Measurements from ENCODE around the gene OVOL2.

OVOL2 gene

GRCh38 chr20:18011482-18011881, 46.2 kb downstream of the OVOL2 start:
- H3K36me3 ChIP-seq (ENCODE audit: insufficient read depth, low read length): no peaks in the 10 kb centered on the region
- no peak overlapping the region for H3K4me3 ChIP-seq (ENCODE audit: low read depth in 1 of 2, low read length in 2 of 2)
- peaks cover 6% of the 10 kb centered on the region for H3K4me1 ChIP-seq (ENCODE audit: insufficient read depth, low read length)
- H3K9ac ChIP-seq (ENCODE audit: low read length): no peak overlapping the region
- no peaks in the 10 kb centered on the region for H3K27me3 ChIP-seq (ENCODE audit: control insufficient read depth in 1 of 2, insufficient read depth in 2 of 2, low read length in 2 of 2)
- H3K27ac ChIP-seq (ENCODE audit: low read depth, low read length): no peak overlapping the region
- H3K9me3 ChIP-seq (ENCODE audit: low read length): no peaks in the 10 kb centered on the region

GRCh38 chr20:18009116-18009515, 48.6 kb downstream of the OVOL2 start:
- H3K4me1 ChIP-seq (ENCODE audit: insufficient read depth, low read length): peaks cover 6% of the 10 kb centered on the region
- H3K9ac ChIP-seq (ENCODE audit: low read length): no peak overlapping the region
- H3K36me3 ChIP-seq (ENCODE audit: insufficient read depth, low read length): no peaks in the 10 kb centered on the region
- H3K27ac ChIP-seq (ENCODE audit: low read depth, low read length): no peak overlapping the region
- no peaks in the 10 kb centered on the region for H3K27me3 ChIP-seq (ENCODE audit: control insufficient read depth in 1 of 2, insufficient read depth in 2 of 2, low read length in 2 of 2)
- no peaks in the 10 kb centered on the region for H3K9me3 ChIP-seq (ENCODE audit: low read length)
- H3K4me3 ChIP-seq (ENCODE audit: low read depth in 1 of 2, low read length in 2 of 2): no peak overlapping the region

DNA sequence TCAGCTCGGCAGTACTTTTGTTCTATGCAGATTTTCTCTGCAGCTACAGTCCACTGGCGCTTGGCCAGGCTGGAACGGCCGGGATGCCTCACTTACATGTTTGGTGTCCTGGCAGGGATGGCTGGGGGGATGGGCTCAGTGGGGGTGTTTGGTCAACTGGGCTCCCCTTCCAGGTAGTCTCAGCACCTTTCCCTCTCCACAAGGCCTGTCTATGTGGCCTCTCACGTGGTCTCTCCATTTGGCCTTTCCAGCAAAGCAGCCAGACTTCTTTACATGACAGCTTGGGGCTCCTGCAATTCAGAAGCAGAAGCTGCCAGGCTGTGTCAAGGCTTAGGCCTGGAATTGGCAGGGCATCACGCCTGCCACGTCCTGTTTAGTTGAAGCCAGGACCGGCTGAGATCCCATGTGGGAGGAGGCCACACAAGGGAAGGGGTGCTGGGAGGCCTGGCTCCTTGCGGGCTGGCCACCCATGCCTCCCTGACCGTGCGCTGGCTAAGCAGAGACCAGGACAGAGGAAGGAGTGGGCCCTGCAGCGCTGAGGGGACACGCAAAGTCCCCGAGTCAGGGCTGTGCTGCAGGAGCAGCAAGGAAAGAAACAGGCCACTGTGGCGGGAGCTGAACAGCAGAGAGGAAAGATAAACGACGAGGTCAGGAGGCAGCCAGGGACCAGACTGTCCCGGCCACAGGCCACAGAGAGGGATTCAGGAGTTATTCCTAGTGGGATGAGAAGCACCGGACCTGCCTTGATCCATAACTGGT, 50.0 kb downstream of the OVOL2 start:
- no peak overlapping the region for H3K27ac ChIP-seq (ENCODE audit: low read depth, low read length)
- no peak overlapping the region for H3K4me3 ChIP-seq (ENCODE audit: low read depth in 1 of 2, low read length in 2 of 2)
- peaks cover 6% of the 10 kb centered on the region for H3K4me1 ChIP-seq (ENCODE audit: insufficient read depth, low read length)
- no peaks in the 10 kb centered on the region for H3K9me3 ChIP-seq (ENCODE audit: low read length)
- no peaks in the 10 kb centered on the region for H3K36me3 ChIP-seq (ENCODE audit: insufficient read depth, low read length)
- no peak overlapping the region for H3K9ac ChIP-seq (ENCODE audit: low read length)
- H3K27me3 ChIP-seq (ENCODE audit: control insufficient read depth in 1 of 2, insufficient read depth in 2 of 2, low read length in 2 of 2): no peaks in the 10 kb centered on the region

- H3K9ac ChIP-seq (ENCODE audit: low read length): no peak overlapping the region
- H3K27me3 ChIP-seq (ENCODE audit: control insufficient read depth in 1 of 2, insufficient read depth in 2 of 2, low read length in 2 of 2): no peaks in the 10 kb centered on the region
- H3K9me3 ChIP-seq (ENCODE audit: low read length): no peaks in the 10 kb centered on the region
- H3K36me3 ChIP-seq (ENCODE audit: insufficient read depth, low read length): no peaks in the 10 kb centered on the region
- H3K27ac ChIP-seq (ENCODE audit: low read depth, low read length): no peak overlapping the region
- no peak overlapping the region for H3K4me3 ChIP-seq (ENCODE audit: low read depth in 1 of 2, low read length in 2 of 2)
- peaks cover 8% of the 10 kb centered on the region for H3K4me1 ChIP-seq (ENCODE audit: insufficient read depth, low read length)
These were observed 51.0 kb downstream of the OVOL2 start for GRCh38 chr20:18006684-18007083.

GRCh38 chr20:18005990-18006364, 51.7 kb downstream of the OVOL2 start:
- Histone ChIP-seq H3K9ac (ENCODE audit: low read length) (no peak overlapping the region), H3K27ac (ENCODE audit: low read depth, low read length) (no peak overlapping the region)

DNA sequence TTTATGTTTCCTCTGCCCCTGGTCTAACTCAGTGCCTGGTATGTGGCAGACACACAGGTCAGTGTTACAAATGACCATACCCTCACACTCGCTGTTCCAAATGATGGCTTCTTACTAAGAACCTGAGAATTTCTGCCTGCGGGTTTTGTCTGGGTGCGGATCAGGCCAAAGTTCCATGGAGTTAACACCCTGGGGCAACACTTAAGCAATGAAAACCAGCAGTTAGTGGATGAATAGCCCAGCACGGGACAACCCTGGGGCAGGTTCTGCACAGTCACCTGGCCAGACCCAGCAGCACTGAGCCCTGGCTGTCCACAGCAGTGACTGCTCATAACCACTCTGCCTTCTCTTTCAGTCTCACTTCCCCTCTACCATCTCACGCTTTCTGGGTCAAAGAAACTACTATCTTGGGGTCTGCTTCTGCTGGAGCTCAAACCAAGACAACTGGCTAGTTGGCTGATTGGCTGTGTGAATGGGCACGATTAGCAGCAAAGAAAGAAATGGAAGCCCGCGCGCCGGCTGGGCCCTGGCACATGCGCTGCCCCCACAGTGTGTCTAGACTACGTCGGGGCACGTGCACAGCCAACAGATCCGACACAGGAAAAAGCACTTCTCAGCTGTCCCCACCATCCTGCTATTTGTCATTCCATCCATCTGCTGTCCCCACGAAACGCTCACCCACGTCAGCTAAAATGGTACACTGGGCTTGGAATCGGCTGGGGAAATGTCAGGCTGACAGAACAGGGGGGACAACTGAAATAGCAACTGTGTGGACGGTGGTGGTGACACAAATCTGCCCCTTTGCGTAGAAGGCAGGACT, 52.3 kb downstream of the OVOL2 start:
- Histone ChIP-seq H3K9ac (ENCODE audit: low read length) (no peak overlapping the region), H3K9me3 (ENCODE audit: low read length) (no peaks in the 10 kb centered on the region), H3K4me1 (ENCODE audit: insufficient read depth, low read length) (peaks cover 18% of the 10 kb centered on the region), H3K27ac (ENCODE audit: low read depth, low read length) (no peak overlapping the region), H3K27me3 (ENCODE audit: control insufficient read depth in 1 of 2, insufficient read depth in 2 of 2, low read length in 2 of 2) (no peaks in the 10 kb centered on the region), H3K4me3 (ENCODE audit: low read depth in 1 of 2, low read length in 2 of 2) (no peak overlapping the region), H3K36me3 (ENCODE audit: insufficient read depth, low read length) (no peaks in the 10 kb centered on the region)

More at GRCh38 chr20:18005990-18006364, 51.7 kb downstream of the OVOL2 start:
- Histone ChIP-seq H3K9me3 (ENCODE audit: low read length) (no peaks in the 10 kb centered on the region), H3K27me3 (ENCODE audit: control insufficient read depth in 1 of 2, insufficient read depth in 2 of 2, low read length in 2 of 2) (no peaks in the 10 kb centered on the region), H3K4me1 (ENCODE audit: insufficient read depth, low read length) (peaks cover 15% of the 10 kb centered on the region), H3K4me3 (ENCODE audit: low read depth in 1 of 2, low read length in 2 of 2) (no peak overlapping the region), H3K36me3 (ENCODE audit: insufficient read depth, low read length) (no peaks in the 10 kb centered on the region)

DNA sequence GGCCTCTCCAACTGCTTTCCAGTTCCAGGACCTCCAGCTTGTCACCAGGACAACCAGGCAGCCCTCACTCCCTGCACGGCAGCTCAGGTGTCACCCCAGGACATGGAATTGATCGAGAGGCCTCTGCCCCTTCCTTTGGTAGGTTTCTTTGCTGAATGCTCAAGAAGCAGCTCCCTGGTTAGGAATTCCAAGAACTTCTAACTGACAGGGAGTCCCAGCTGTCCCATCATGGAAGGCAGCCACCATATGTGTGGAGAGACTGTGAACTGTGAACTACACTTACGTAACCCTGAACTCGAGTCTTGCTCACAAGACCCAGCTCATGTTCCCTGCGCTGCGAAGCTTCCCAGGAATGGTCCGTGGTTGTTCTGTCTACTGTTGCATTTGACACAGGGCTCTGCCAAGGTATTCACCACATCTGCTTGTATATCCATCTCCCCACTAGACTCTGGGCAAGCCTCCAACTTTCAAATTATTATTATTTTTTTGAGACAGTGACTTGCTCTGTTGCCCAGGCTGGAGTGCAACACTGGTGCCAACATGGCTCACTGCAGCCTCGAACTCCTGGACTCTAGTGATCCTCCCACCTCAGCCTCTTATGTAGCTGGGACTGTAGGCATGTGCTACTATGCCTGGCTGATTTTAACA, 53.2 kb downstream of the OVOL2 start:
- Histone ChIP-seq H3K27ac (ENCODE audit: low read depth, low read length) (no peak overlapping the region), H3K9ac (ENCODE audit: low read length) (no peak overlapping the region), H3K9me3 (ENCODE audit: low read length) (no peaks in the 10 kb centered on the region), H3K4me1 (ENCODE audit: insufficient read depth, low read length) (peaks cover 18% of the 10 kb centered on the region), H3K4me3 (ENCODE audit: low read depth in 1 of 2, low read length in 2 of 2) (no peak overlapping the region), H3K36me3 (ENCODE audit: insufficient read depth, low read length) (no peaks in the 10 kb centered on the region), H3K27me3 (ENCODE audit: control insufficient read depth in 1 of 2, insufficient read depth in 2 of 2, low read length in 2 of 2) (no peaks in the 10 kb centered on the region)

GRCh38 chr20:18003897-18004296, 53.8 kb downstream of the OVOL2 start:
- Histone ChIP-seq H3K27me3 (ENCODE audit: control insufficient read depth in 1 of 2, insufficient read depth in 2 of 2, low read length in 2 of 2) (no peaks in the 10 kb centered on the region), H3K4me1 (ENCODE audit: insufficient read depth, low read length) (peaks cover 18% of the 10 kb centered on the region), H3K4me3 (ENCODE audit: low read depth in 1 of 2, low read length in 2 of 2) (no peak overlapping the region), H3K36me3 (ENCODE audit: insufficient read depth, low read length) (no peaks in the 10 kb centered on the region), H3K27ac (ENCODE audit: low read depth, low read length) (no peak overlapping the region), H3K9me3 (ENCODE audit: low read length) (no peaks in the 10 kb centered on the region), H3K9ac (ENCODE audit: low read length) (no peak overlapping the region)

GRCh38 chr20:18001131-18001921, 56.4 kb downstream of the OVOL2 start:
- H3K9me3 ChIP-seq (ENCODE audit: low read length): no peaks in the 10 kb centered on the region
- H3K4me1 ChIP-seq (ENCODE audit: insufficient read depth, low read length): peaks cover 13% of the 10 kb centered on the region
- H3K27me3 ChIP-seq (ENCODE audit: control insufficient read depth in 1 of 2, insufficient read depth in 2 of 2, low read length in 2 of 2): no peaks in the 10 kb centered on the region
- H3K9ac ChIP-seq (ENCODE audit: low read length): no peak overlapping the region
- H3K36me3 ChIP-seq (ENCODE audit: insufficient read depth, low read length): no peaks in the 10 kb centered on the region
- no peak overlapping the region for H3K27ac ChIP-seq (ENCODE audit: low read depth, low read length)
- H3K4me3 ChIP-seq (ENCODE audit: low read depth in 1 of 2, low read length in 2 of 2): no peak overlapping the region

- Histone ChIP-seq H3K36me3 (ENCODE audit: insufficient read depth, low read length) (no peaks in the 10 kb centered on the region), H3K27ac (ENCODE audit: low read depth, low read length) (no peak overlapping the region), H3K9me3 (ENCODE audit: low read length) (no peaks in the 10 kb centered on the region), H3K9ac (ENCODE audit: low read length) (no peak overlapping the region), H3K27me3 (ENCODE audit: control insufficient read depth in 1 of 2, insufficient read depth in 2 of 2, low read length in 2 of 2) (no peaks in the 10 kb centered on the region), H3K4me3 (ENCODE audit: low read depth in 1 of 2, low read length in 2 of 2) (no peak overlapping the region), H3K4me1 (ENCODE audit: insufficient read depth, low read length) (peaks cover 13% of the 10 kb centered on the region)
These were observed 58.1 kb downstream of the OVOL2 start for GRCh38 chr20:17999566-17999965.

GRCh38 chr20:17998446-17998845, 59.3 kb downstream of the OVOL2 start:
- no peaks in the 10 kb centered on the region for H3K27me3 ChIP-seq (ENCODE audit: control insufficient read depth in 1 of 2, insufficient read depth in 2 of 2, low read length in 2 of 2)
- no peak overlapping the region for H3K27ac ChIP-seq (ENCODE audit: low read depth, low read length)
- H3K4me3 ChIP-seq (ENCODE audit: low read depth in 1 of 2, low read length in 2 of 2): no peak overlapping the region
- H3K9ac ChIP-seq (ENCODE audit: low read length): no peak overlapping the region
- no peaks in the 10 kb centered on the region for H3K36me3 ChIP-seq (ENCODE audit: insufficient read depth, low read length)
- no peaks in the 10 kb centered on the region for H3K9me3 ChIP-seq (ENCODE audit: low read length)
- H3K4me1 ChIP-seq (ENCODE audit: insufficient read depth, low read length): peaks cover 13% of the 10 kb centered on the region

Data from muscle layer of colon (tissue), 2 donors.